Vagina (tissue), 2 donors: ENCODE results near the gene KRT86.

Source experiments
- POLR2A ChIP-seq, 2 donors: fragments of 450-650 bp; IDR thresholded peaks; one replicate each; pipeline ENCODE4 v1.6.1; 2017; ENCODE audit warnings: antibody characterized with exemption in 2 of 2, mild to moderate bottlenecking in 2 of 2, moderate library complexity in 2 of 2
- TF ChIP-seq, protein P1 (sequence below), 3 experiments: fragments of 450-650 bp in 2 of 3; fragments of 200-600 bp in 1 of 3; sonication (generic) in 1 of 3; IDR thresholded peaks; one replicate each; pipeline ENCODE4 v1.5.1; 2017 to 2019; ENCODE audit warnings: antibody characterized with exemption in 3 of 3, mild to moderate bottlenecking in 2 of 3, moderate library complexity in 2 of 3

DNA sequence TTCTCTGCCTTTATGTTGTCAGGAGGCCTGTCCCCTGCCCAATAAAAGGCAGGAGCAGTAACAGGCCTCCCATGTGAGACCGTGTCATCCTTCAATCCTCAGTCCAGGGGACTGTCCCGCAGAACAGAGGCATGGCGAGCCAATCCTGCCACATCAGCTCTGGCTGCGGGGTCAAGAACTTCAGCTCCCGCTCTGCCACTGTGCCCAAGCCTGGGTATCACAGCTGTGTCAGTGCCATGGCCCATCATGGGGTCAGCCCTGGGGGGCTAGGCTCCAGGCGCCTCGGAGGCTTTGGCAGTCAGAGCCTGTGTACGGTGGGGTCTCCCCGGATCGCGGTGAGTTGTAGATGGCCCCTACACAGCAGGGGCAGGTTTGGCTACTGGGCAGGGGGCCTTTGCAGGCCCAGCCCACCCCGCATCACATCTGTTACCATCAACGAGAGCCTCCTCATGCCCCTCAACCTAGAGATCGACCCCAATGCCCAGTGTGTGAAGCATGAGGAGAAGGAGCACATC lies 66.7 kb downstream of the KRT86 start:
- TF ChIP-seq POLR2A (IDR thresholded peaks at IDR 0.05), result no peak
- TF ChIP-seq, protein P1, sequence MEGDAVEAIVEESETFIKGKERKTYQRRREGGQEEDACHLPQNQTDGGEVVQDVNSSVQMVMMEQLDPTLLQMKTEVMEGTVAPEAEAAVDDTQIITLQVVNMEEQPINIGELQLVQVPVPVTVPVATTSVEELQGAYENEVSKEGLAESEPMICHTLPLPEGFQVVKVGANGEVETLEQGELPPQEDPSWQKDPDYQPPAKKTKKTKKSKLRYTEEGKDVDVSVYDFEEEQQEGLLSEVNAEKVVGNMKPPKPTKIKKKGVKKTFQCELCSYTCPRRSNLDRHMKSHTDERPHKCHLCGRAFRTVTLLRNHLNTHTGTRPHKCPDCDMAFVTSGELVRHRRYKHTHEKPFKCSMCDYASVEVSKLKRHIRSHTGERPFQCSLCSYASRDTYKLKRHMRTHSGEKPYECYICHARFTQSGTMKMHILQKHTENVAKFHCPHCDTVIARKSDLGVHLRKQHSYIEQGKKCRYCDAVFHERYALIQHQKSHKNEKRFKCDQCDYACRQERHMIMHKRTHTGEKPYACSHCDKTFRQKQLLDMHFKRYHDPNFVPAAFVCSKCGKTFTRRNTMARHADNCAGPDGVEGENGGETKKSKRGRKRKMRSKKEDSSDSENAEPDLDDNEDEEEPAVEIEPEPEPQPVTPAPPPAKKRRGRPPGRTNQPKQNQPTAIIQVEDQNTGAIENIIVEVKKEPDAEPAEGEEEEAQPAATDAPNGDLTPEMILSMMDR (IDR thresholded peaks at IDR 0.05), result no peak
